Heart left ventricle (tissue), 16 donors: ENCODE results near the gene TMEM52. TPM values are rescaled to one million over a fixed set of nuclear protein-coding genes. Genes with fewer than 3 reads are reported as not detected.
"Not testable (repeated sequence)": the region's sequence is repeated elsewhere in the genome, so short reads cannot be mapped to it uniquely, and the experiment has no call there.

ENCODE experiments used
- ATAC-seq, 4 donors: fragments of 200-7000 bp; cut with Tn5 transposase; one replicate each; pipeline ENCODE4 v1.9.1; 2020 to 2022; ENCODE audit warnings: moderate library complexity in 4 of 4, mild to moderate bottlenecking in 3 of 4, moderate number of reproducible peaks in 1 of 4
- DNase-seq, 5 donors: peaks; one replicate each; pipeline ENCODE4 v3.0.0-alpha.2; 2020
- H3K27ac ChIP-seq, 12 donors: fragments of 200-600 bp; sonication (generic) in 4 of 12; one replicate each; pipeline versions ENCODE4 v1.5.0 to v1.8.0; 2016 to 2022; ENCODE audit warnings: mild to moderate bottlenecking in 2 of 12
- H3K27me3 ChIP-seq, 9 donors: fragments of 200-600 bp; sonication (generic) in 2 of 9; one replicate each; pipeline versions ENCODE4 v1.5.1 to v1.8.0; 2016 to 2022; ENCODE audit warnings: mild to moderate bottlenecking in 3 of 9
- H3K36me3 ChIP-seq, 9 donors: fragments of 200-600 bp; sonication (generic) in 2 of 9; one replicate each; pipeline versions ENCODE4 v1.5.0 to v1.8.0; 2018 to 2022; ENCODE audit warnings: mild to moderate bottlenecking in 2 of 9
- H3K4me1 ChIP-seq, 12 donors: fragments of 200-600 bp; sonication (generic) in 4 of 12; one replicate each; pipeline versions ENCODE4 v1.5.0 to v1.8.0; 2016 to 2022; ENCODE audit warnings: mild to moderate bottlenecking in 3 of 12
- H3K4me3 ChIP-seq, 12 donors: fragments of 200-600 bp; sonication (generic) in 4 of 12; one replicate each; pipeline versions ENCODE4 v1.5.0 to v1.8.0; 2017 to 2022; ENCODE audit warnings: mild to moderate bottlenecking in 9 of 12, moderate library complexity in 4 of 12
- H3K9me3 ChIP-seq, 12 donors: fragments of 200-600 bp; sonication (generic) in 4 of 12; one replicate each; pipeline versions ENCODE4 v1.5.0 to v1.8.0; 2016 to 2022; ENCODE audit warnings: mild to moderate bottlenecking in 1 of 12
- POLR2A ChIP-seq, 2 donors: fragments of 450-650 bp; IDR thresholded peaks; one replicate each; pipeline ENCODE4 v1.6.1; 2017; ENCODE audit warnings: antibody characterized with exemption in 2 of 2, mild to moderate bottlenecking in 2 of 2, moderate library complexity in 2 of 2
- WGBS, 4 donors: extraction: QIAGEN DNeasy Blood & Tissue Kit in 2 of 4; methylation state at CpG; one replicate each; pipeline versions ENCODE4 v1.1.5 to v1.1.7; 2013 to 2018; 5-methylcytosine and 5-hydroxymethylcytosine counted together
- intact Hi-C, 10 donors: fragments of 100-400 bp; cut with DNase I; formaldehyde crosslinking; loops; one replicate each; pipeline versions ENCODE4 v1.11.1 to v1.14.2; 2022
- polyA plus RNA-seq, 2 donors: library from polyadenylated mRNA; stranded (reverse); fragments of 200-250 nt; gene quantifications; one replicate each; pipeline ENCODE4 v1.2.3, GENCODE V29; 2013
- total RNA-seq, 9 donors: library from RNA; depleted of rRNA in 2 of 9; stranded (reverse); fragments of >200 nt in 2 of 9; fragmentation: NEBNext Ultra II Directional in 3 of 9; extraction: Animal tissue kit (Norgen Biotek cat#: 25700) in 3 of 9; gene quantifications; one replicate each; pipeline versions ENCODE4 v1.1.0 to v1.2.4, GENCODE V29; 2016 to 2023
- TF ChIP-seq, protein P1 (sequence below), 12 donors: fragments of 200-600 bp; sonication (generic) in 4 of 12; IDR thresholded peaks; one replicate each; pipeline versions ENCODE4 v1.5.0 to v1.8.0; 2018 to 2022; ENCODE audit warnings: antibody characterized with exemption in 12 of 12, mild to moderate bottlenecking in 5 of 12
- donor health status: ischemic (EF 13 %, LVEDD 7.1; RV severe dilation, severe dysfunction).
- donor health status: healthy with polysubstance abuse.
- donor health status: DM: no; HTN: yes; CAD: no.
- donor health status: DM: no; HTN: no; CAD: no.
- donor health status: ischemic (EF 25% LVEDD 6.9; RV normal size, moderate dysfunction).
- donor health status: ischemic (EF 25% LVEDD 5.7; RV mildly dilated, moderate dysfunction).
- donor health status: healthy.
- donor health status: DM: yes; HTN: yes; CAD: no.
- donor health status: ischemic (EF 35%, LVEDD 5.7; RV mildly dilated, moderate dysfunction).
- donor health status: nonischemic (EF 11% LVEDD 7.7; RV severe dilation, severe dysfunction).
- donor health status: DM: yes; HTN: yes; CAD: no.
- donor health status: PGD.
- donor health status: ischemic (EF 29% LVEDD 5.4; RV normal size, mild dysfunction).
- donor health status: nonischemic (EF 23%, LVEDD 6.1; RV moderate dilation, normal function).

Gene TMEM52
- total and polyA plus RNA-seq, 11 donors, result 0.35 to 7.9 (median 1.1) TPM

DNA sequence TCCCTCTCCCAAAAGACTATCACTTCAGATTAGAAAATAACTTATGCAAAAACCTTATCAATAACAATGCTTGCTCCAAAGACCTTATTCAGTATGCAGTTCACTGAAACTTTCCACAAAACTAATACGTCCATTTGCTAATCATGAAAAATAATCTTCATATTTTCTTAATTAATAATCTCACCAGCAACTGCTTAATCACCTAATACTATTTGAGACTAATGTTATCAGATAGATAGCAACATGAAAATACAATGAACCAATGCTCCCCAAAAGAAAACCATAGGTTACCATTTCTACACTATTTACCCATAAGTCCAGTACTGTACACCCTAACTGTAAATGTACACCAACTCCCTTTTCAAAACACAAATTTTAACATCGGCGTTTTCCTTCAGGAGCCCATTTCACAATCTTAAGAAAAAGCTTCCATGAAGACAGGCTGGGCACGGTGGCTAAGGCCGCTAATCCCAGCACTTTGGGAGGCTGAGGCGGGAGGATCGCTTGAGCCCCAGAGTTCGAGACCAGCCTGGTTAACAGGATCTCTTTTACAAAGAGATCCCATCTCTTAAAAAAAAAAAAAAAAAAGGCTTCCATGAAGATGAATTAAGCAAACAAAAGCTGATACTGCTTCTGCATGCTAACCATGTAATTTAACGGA lies 29.9 kb downstream of the TMEM52 start:
- ATAC-seq (no peak), DNase-seq (peak in 1 of 5 donors; percentile 21)
- H3K36me3 ChIP-seq, result peaks cover 0 to 6% (median 0%) of the 10 kb centered on the region in 9 donors
- no peaks in the 10 kb centered on the region for H3K27me3 ChIP-seq
- H3K27ac ChIP-seq, result peak overlapping the region; percentile 90 to 98 (median 96)
- intact Hi-C loops, result loop anchor here in 3 of 10 donors (5.0 to 10.0 kb wide), 4 partner anchors 42 to 94 kb away; no protein-coding TSS in a partner anchor
- H3K4me1 ChIP-seq, result peaks cover 0 to 73% (median 55%) of the 10 kb centered on the region in 12 donors
- WGBS, 4 donors, result 16 to 29% (median 21%) methylated on average over 9 of the region's 9 CpGs
- no peaks in the 10 kb centered on the region for H3K9me3 ChIP-seq
- TF ChIP-seq, protein P1, sequence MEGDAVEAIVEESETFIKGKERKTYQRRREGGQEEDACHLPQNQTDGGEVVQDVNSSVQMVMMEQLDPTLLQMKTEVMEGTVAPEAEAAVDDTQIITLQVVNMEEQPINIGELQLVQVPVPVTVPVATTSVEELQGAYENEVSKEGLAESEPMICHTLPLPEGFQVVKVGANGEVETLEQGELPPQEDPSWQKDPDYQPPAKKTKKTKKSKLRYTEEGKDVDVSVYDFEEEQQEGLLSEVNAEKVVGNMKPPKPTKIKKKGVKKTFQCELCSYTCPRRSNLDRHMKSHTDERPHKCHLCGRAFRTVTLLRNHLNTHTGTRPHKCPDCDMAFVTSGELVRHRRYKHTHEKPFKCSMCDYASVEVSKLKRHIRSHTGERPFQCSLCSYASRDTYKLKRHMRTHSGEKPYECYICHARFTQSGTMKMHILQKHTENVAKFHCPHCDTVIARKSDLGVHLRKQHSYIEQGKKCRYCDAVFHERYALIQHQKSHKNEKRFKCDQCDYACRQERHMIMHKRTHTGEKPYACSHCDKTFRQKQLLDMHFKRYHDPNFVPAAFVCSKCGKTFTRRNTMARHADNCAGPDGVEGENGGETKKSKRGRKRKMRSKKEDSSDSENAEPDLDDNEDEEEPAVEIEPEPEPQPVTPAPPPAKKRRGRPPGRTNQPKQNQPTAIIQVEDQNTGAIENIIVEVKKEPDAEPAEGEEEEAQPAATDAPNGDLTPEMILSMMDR (IDR thresholded peaks at IDR 0.05), result no peak
- TF ChIP-seq POLR2A (IDR thresholded peaks at IDR 0.05), result no peak
- peak overlapping the region; percentile 87 to 100 (median 96) for H3K4me3 ChIP-seq

DNA sequence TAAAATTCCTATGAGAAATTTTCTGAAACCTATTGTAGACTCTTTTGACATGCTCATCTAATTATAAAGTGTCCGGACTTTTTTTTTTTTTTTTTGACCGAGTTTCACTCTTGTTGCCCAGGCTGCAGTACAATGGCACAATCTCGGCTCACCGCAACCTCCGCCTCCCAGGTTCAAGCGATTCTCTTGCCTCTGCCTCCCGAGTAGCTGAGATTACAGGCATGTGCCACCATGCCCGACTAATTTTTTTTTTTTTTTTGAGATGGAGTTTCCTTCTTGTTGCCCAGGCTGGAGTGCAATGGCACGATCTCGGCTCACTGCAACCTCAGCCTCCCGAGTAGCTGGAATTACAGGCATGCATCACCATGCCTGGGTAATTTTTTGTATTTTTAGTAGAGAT lies 35.2 kb downstream of the TMEM52 start:
- peaks cover 11 to 100% (median 86%) of the 10 kb centered on the region in 12 donors for H3K4me1 ChIP-seq
- H3K4me3 ChIP-seq, result peak overlapping the region in 1 of 12 donors; percentile 23
- ATAC-seq, H3K9me3 ChIP-seq, DNase-seq, H3K27me3 ChIP-seq: not testable (repeated sequence)
- 56 to 65% (median 62%) methylated on average over 11 of the region's 11 CpGs for WGBS, 4 donors
- intact Hi-C loops, result loop anchor here in 3 of 10 donors (5.0 to 10.0 kb wide), 3 partner anchors 37 to 89 kb away; no protein-coding TSS in a partner anchor
- peaks cover 0 to 16% (median 0%) of the 10 kb centered on the region in 9 donors for H3K36me3 ChIP-seq
- peak overlapping the region in 2 of 12 donors; percentile 25 to 33 for H3K27ac ChIP-seq

- TF ChIP-seq, protein P1 (IDR thresholded peaks at IDR 0.05), result no peak
- TF ChIP-seq POLR2A (IDR thresholded peaks at IDR 0.05), result no peak
- WGBS, 4 donors, result 35 to 46% (median 43%) methylated on average over 4 of the region's 4 CpGs
- peak overlapping the region in 1 of 12 donors; percentile 23 for H3K4me3 ChIP-seq
- H3K27ac ChIP-seq, result peak overlapping the region in 3 of 12 donors; percentile 25 to 33 (median 32)
- ATAC-seq, result peak in 2 of 4 donors; percentile 20 to 25
- no peaks in the 10 kb centered on the region for H3K9me3 ChIP-seq
- H3K4me1 ChIP-seq, result peaks cover 14 to 99% (median 85%) of the 10 kb centered on the region in 12 donors
- no peaks in the 10 kb centered on the region for H3K27me3 ChIP-seq
- H3K36me3 ChIP-seq, result peaks cover 0 to 20% (median 0%) of the 10 kb centered on the region in 9 donors
- intact Hi-C loops, result loop anchor here in 3 of 10 donors (5.0 to 10.0 kb wide), 3 partner anchors 36 to 88 kb away; no protein-coding TSS in a partner anchor
- DNase-seq, result no peak
Measured at GRCh38 chr1:1883092-1883873, 35.8 kb downstream of the TMEM52 start.

- TF ChIP-seq POLR2A (IDR thresholded peaks at IDR 0.05), result no peak
- TF ChIP-seq, protein P1 (IDR thresholded peaks at IDR 0.05), result no peak
- H3K4me1 ChIP-seq, result peaks cover 16 to 99% (median 84%) of the 10 kb centered on the region in 12 donors
- H3K36me3 ChIP-seq, result peaks cover 0 to 23% (median 0%) of the 10 kb centered on the region in 9 donors
- intact Hi-C loops, result loop anchor here in 3 of 10 donors (5.0 to 10.0 kb wide), 3 partner anchors 34 to 87 kb away; no protein-coding TSS in a partner anchor
- H3K27ac ChIP-seq, result no peak overlapping the region
- no peaks in the 10 kb centered on the region for H3K9me3 ChIP-seq
- H3K4me3 ChIP-seq, result no peak overlapping the region
- WGBS, 4 donors, result 64 to 76% (median 69%) methylated on average over 6 of the region's 6 CpGs
- H3K27me3 ChIP-seq, result no peaks in the 10 kb centered on the region
- ATAC-seq (peak in 3 of 4 donors; percentile 27 to 42 (median 31)), DNase-seq (no peak)
Measured at GRCh38 chr1:1881727-1882126, 37.4 kb downstream of the TMEM52 start.
